K562 (cell line): Measurements from ENCODE around the gene RXRB. TPM values are rescaled to one million over a fixed set of nuclear protein-coding genes. Genes with fewer than 3 reads are reported as not detected.

ENCODE experiments used
- CXXC5 ChIP-seq: fragments of 250-450 bp; sonication (Bioruptor Pico); IDR thresholded peaks from 2 replicates; pipeline ENCODE4 v1.8.0; 2022; ENCODE audit warnings: inconsistent platforms, mild to moderate bottlenecking, moderate library complexity
- HMGN3 ChIP-seq: IDR thresholded peaks from 2 replicates; pipeline ENCODE4 v1.6.1; 2011; ENCODE audit warnings: borderline replicate concordance, low read depth, mild to moderate bottlenecking, mixed read lengths, low read length; ENCODE audit not compliant: insufficient read length; ENCODE audit errors: extremely low read depth
- RBFOX2 ChIP-seq: fragments of 200-400 bp; formaldehyde crosslinking; IDR thresholded peaks from 2 replicates; pipeline ENCODE4 v1.6.1; 2017; ENCODE audit warnings: low read depth, mild to moderate bottlenecking, low read length, moderate library complexity
- ZNF77 ChIP-seq: fragments of 250-450 bp; sonication (Bioruptor Pico); IDR thresholded peaks from 2 replicates; pipeline ENCODE4 v1.5.0; 2020
- ZNF830 ChIP-seq: fragments of 250-450 bp; sonication (Bioruptor Pico); IDR thresholded peaks from 2 replicates; pipeline ENCODE4 v1.5.0; 2021; ENCODE audit warnings: mild to moderate bottlenecking
- polyA plus RNA-seq, 8 experiments: library from polyadenylated mRNA; depleted of rRNA in 4 of 8; stranded (reverse) in 5 of 8; unstranded in 3 of 8; fragments of >200 nt; fragmentation: Nextera tagmentation in 2 of 8; fragmentation: Illumina TruSeq in 1 of 8; extraction: Ambion mirVana in 2 of 8; extraction: Trizol in 1 of 8; gene quantifications; 2 replicates each; pipeline versions ENCODE4 v1.2.1 to v1.2.3, GENCODE V29; 2011 to 2014; ENCODE audit warnings: inconsistent platforms in 1 of 8, missing spikeins in 1 of 8
- total RNA-seq, 7 experiments: library from RNA; depleted of rRNA in 6 of 7; stranded (reverse); fragments of >200 nt in 6 of 7; fragmentation: Illumina TruSeq in 2 of 7; extraction: Trizol in 2 of 7; gene quantifications; 2 replicates each; pipeline versions ENCODE4 v1.2.1 to v1.2.3, GENCODE V29; 2011 to 2021; ENCODE audit warnings: low replicate concordance in 1 of 7
- TF ChIP-seq, protein P1 (sequence below): fragments of 250-450 bp; sonication (Bioruptor Pico); IDR thresholded peaks from 2 replicates; pipeline ENCODE4 v1.4.0; 2020; ENCODE audit warnings: mild to moderate bottlenecking
- TF ChIP-seq, protein P2 (sequence below): fragments of 250-450 bp; sonication (Bioruptor Pico); IDR thresholded peaks from 2 replicates; pipeline ENCODE4 v1.4.0; 2020; ENCODE audit warnings: mild to moderate bottlenecking, moderate library complexity
- TF ChIP-seq, protein P3 (sequence below): sonication (generic); formaldehyde crosslinking; IDR thresholded peaks from 2 replicates; pipeline ENCODE4 v1.8.0; 2023; ENCODE audit warnings: mild to moderate bottlenecking, missing genetic modification reagents

RXRB gene
- total and polyA plus RNA-seq, 9 of the 15 experiments (the other 6 are each of a cell fraction or from before 2014, with no cell fraction given) = 0.76 to 35.5 (median 18.4) TPM

DNA sequence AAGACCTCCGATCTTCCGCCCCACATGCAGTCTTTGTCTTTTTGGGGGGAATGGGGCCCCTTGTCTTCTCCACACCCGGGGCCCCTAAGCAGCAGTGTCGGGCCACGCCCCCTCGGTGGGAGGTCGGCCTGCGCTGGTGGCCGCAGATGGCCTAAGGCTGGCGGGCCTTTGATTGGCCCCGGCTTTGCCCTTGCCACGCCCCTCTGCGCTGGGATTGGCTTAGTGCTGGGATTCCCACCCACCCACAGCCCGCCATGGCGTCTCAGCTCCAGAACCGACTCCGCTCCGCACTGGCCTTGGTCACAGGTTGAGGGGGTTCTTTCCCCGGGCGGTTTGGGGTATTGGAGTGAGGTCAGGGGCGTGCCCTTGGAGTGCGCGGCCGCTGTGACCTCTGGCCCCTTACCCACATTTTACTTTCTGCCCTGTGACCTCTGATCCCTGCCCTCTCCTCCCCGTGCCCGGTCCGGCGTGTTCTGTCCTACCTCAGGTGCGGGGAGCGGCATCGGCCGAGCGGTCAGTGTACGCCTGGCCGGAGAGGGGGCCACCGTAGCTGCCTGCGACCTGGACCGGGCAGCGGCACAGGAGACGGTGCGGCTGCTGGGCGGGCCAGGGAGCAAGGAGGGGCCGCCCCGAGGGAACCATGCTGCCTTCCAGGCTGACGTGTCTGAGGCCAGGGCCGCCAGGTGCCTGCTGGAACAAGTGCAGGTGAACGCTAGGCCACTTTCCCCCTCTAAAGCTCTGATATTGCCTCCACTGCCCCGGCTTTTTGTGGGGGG, 4.1 kb upstream of the RXRB start, which contains the start of gene HSD17B8 (continued):
- TF ChIP-seq RBFOX2 (peak; percentile 89), ZNF77 (CRISPR knock-in tag) (0 out of 2 replicates have a peak, but pooled peaks have one; percentile 49), HMGN3 (peak; percentile 91), CXXC5 (CRISPR knock-in tag) (peak; percentile 63), ZNF830 (CRISPR knock-in tag) (0 out of 2 replicates have a peak, but pooled peaks have one; percentile 93)
- TF ChIP-seq, protein P1, sequence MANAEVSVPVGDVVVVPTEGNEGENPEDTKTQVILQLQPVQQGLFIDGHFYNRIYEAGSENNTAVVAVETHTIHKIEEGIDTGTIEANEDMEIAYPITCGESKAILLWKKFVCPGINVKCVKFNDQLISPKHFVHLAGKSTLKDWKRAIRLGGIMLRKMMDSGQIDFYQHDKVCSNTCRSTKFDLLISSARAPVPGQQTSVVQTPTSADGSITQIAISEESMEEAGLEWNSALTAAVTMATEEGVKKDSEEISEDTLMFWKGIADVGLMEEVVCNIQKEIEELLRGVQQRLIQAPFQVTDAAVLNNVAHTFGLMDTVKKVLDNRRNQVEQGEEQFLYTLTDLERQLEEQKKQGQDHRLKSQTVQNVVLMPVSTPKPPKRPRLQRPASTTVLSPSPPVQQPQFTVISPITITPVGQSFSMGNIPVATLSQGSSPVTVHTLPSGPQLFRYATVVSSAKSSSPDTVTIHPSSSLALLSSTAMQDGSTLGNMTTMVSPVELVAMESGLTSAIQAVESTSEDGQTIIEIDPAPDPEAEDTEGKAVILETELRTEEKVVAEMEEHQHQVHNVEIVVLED (CRISPR knock-in tag) = no peak
- TF ChIP-seq, protein P2, sequence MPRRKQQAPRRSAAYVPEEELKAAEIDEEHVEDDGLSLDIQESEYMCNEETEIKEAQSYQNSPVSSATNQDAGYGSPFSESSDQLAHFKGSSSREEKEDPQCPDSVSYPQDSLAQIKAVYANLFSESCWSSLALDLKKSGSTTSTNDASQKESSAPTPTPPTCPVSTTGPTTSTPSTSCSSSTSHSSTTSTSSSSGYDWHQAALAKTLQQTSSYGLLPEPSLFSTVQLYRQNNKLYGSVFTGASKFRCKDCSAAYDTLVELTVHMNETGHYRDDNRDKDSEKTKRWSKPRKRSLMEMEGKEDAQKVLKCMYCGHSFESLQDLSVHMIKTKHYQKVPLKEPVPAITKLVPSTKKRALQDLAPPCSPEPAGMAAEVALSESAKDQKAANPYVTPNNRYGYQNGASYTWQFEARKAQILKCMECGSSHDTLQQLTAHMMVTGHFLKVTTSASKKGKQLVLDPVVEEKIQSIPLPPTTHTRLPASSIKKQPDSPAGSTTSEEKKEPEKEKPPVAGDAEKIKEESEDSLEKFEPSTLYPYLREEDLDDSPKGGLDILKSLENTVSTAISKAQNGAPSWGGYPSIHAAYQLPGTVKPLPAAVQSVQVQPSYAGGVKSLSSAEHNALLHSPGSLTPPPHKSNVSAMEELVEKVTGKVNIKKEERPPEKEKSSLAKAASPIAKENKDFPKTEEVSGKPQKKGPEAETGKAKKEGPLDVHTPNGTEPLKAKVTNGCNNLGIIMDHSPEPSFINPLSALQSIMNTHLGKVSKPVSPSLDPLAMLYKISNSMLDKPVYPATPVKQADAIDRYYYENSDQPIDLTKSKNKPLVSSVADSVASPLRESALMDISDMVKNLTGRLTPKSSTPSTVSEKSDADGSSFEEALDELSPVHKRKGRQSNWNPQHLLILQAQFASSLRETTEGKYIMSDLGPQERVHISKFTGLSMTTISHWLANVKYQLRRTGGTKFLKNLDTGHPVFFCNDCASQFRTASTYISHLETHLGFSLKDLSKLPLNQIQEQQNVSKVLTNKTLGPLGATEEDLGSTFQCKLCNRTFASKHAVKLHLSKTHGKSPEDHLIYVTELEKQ (CRISPR knock-in tag) = no peak
- TF ChIP-seq, protein P3, sequence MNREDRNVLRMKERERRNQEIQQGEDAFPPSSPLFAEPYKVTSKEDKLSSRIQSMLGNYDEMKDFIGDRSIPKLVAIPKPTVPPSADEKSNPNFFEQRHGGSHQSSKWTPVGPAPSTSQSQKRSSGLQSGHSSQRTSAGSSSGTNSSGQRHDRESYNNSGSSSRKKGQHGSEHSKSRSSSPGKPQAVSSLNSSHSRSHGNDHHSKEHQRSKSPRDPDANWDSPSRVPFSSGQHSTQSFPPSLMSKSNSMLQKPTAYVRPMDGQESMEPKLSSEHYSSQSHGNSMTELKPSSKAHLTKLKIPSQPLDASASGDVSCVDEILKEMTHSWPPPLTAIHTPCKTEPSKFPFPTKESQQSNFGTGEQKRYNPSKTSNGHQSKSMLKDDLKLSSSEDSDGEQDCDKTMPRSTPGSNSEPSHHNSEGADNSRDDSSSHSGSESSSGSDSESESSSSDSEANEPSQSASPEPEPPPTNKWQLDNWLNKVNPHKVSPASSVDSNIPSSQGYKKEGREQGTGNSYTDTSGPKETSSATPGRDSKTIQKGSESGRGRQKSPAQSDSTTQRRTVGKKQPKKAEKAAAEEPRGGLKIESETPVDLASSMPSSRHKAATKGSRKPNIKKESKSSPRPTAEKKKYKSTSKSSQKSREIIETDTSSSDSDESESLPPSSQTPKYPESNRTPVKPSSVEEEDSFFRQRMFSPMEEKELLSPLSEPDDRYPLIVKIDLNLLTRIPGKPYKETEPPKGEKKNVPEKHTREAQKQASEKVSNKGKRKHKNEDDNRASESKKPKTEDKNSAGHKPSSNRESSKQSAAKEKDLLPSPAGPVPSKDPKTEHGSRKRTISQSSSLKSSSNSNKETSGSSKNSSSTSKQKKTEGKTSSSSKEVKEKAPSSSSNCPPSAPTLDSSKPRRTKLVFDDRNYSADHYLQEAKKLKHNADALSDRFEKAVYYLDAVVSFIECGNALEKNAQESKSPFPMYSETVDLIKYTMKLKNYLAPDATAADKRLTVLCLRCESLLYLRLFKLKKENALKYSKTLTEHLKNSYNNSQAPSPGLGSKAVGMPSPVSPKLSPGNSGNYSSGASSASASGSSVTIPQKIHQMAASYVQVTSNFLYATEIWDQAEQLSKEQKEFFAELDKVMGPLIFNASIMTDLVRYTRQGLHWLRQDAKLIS (CRISPR knock-in tag) = no peak
